Erythroblast (primary cell): ENCODE results near the gene SLC29A3.

ENCODE experiments used
- GATA1 ChIP-seq: IDR thresholded peaks from 2 replicates; pipeline ENCODE4 v1.6.1; 2011; ENCODE audit warnings: low read depth, mild to moderate bottlenecking, control low read depth, low read length, moderate library complexity
- POLR2A ChIP-seq: IDR thresholded peaks from 2 replicates; pipeline ENCODE4 v1.6.1; 2011; ENCODE audit warnings: mild to moderate bottlenecking, low read length

- no peak for TF ChIP-seq POLR2A
- TF ChIP-seq GATA1: no peak
These were observed 74.9 kb downstream of the SLC29A3 start for GRCh38 chr10:71393841-71394475.
